Measurements from ENCODE around the gene IST1.

Gene IST1

GRCh38 chr16:71852158-71852557 is 43.2 kb upstream of the IST1 start:
- no peak for DNase-seq (ENCODE audit: low read depth)
- H3K4me3 ChIP-seq (ENCODE audit: low read depth, low read length): no peak overlapping the region
- TF ChIP-seq CTCF (conservative IDR thresholded peaks at IDR 0.05; ENCODE audit: low read depth, low read length): no peak

GRCh38 chr16:71852561-71852960 is 42.8 kb upstream of the IST1 start:
- no peak for TF ChIP-seq CTCF (conservative IDR thresholded peaks at IDR 0.05; ENCODE audit: low read depth, low read length)
- DNase-seq (ENCODE audit: low read depth): no peak
- H3K4me3 ChIP-seq (ENCODE audit: low read depth, low read length): no peak overlapping the region

- no peak for DNase-seq (ENCODE audit: low read depth)
- no peak overlapping the region for H3K4me3 ChIP-seq (ENCODE audit: low read depth, low read length)
- TF ChIP-seq CTCF (conservative IDR thresholded peaks at IDR 0.05; ENCODE audit: low read depth, low read length): no peak
Observed at GRCh38 chr16:71853413-71853812, 41.9 kb upstream of the IST1 start.

DNA sequence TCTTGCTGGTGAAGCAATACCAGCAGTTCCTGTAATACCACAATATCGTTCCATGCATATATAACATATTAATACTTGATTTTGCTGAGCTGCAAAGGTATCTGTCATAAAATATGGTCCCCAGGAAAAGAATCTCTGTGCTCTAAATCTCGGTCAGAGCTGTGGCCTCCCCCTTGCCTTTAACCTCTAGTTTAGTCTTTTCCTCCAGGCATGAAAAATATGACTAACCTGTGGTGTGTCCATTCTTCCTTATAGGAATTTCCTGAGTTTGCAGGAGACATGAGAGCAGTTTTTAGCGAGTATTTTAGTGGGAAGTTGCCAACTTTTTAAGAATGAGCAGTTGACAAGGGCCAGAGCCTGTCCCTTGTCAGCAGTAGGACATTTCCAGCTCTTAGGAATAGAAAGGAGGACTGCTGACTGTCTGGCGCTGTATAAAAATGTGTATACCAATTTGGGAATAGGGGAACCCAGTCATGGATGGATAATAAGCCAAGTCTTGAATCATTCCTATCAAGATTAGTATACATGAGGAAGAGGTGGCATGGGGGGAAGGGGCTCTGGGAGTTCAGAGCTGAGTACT is 40.9 kb upstream of the IST1 start:
- no peak for TF ChIP-seq CTCF (conservative IDR thresholded peaks at IDR 0.05; ENCODE audit: low read depth, low read length)

DNA sequence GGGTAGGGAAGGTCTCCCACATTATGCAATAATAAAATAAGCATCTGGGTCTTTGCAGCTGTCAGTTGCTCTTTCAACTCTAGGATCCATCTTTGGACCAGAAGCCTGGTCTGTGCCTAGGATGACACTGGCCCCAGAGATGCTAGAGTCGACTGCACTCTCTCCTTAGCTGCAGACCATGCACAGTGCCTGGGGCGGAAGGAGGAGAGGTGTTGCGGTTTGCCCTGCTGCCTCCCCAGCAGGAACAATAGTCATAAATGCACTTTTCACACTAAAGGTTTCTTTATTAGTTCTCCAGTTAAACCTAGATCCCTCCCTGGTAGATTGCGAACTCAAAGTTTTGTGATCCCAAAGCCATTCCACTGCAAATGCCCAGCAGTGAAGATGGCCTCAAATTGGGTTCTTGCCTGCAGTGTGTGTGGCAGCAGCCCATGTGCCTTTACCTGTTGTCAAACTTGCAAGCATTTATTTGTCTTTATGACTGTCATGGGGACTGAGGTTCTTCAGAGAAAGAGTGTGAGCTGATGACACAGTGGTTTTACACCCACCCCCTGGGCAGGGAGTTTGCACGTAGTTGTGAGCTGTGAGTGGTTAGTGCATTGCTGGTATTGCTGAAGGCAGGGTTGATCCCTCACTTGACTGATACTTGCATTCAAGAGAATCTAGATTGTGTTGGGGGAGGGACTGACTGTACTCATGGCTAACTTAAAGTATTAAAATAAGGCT is 39.2 kb upstream of the IST1 start:
- DNase-seq (ENCODE audit: low read depth): no peak
- TF ChIP-seq CTCF (conservative IDR thresholded peaks at IDR 0.05; ENCODE audit: low read depth, low read length): no peak
- H3K4me3 ChIP-seq (ENCODE audit: low read depth, low read length): no peak overlapping the region

More for the DNA sequence above, 40.9 kb upstream of the IST1 start:
- H3K4me3 ChIP-seq (ENCODE audit: low read depth, low read length): no peak overlapping the region
- DNase-seq (ENCODE audit: low read depth): no peak

- H3K4me3 ChIP-seq (ENCODE audit: low read depth, low read length): no peak overlapping the region
- DNase-seq (ENCODE audit: low read depth): no peak
Observed at GRCh38 chr16:71859762-71860521, 35.4 kb upstream of the IST1 start.

More at GRCh38 chr16:71859762-71860521, 35.4 kb upstream of the IST1 start:
- TF ChIP-seq CTCF (conservative IDR thresholded peaks at IDR 0.05; ENCODE audit: low read depth, low read length): no peak

All from choroid plexus epithelial cell (primary cell).